GM13976 (cell line): ENCODE data around the gene GAB1.
A peak's percentile ranks its signal among the peaks of the same experiment; 100 is the strongest.

Experiments
- DNase-seq: peaks from one replicate; pipeline ENCODE4 v3.0.0; 2012; ENCODE audit warnings: low spot score
- CTCF ChIP-seq: IDR thresholded peaks from 2 replicates; pipeline ENCODE4 v1.5.1; 2012; ENCODE audit warnings: borderline replicate concordance, mild to moderate bottlenecking; ENCODE audit not compliant: insufficient read depth; ENCODE audit errors: extremely low read depth, missing control alignments, control extremely low read depth
- in situ Hi-C: fragments of 300-500 bp; cut with MboI; formaldehyde crosslinking; loops from one replicate; pipeline ENCODE4 v1.12.0; 2022; ENCODE audit warnings: low sequenced_read_pairs, mixed read lengths, inconsistent platforms; ENCODE audit not compliant: unreplicated experiment

Gene GAB1

GRCh38 chr4:143481361-143481760, 144.7 kb downstream of the GAB1 start:
- in situ Hi-C loops: loop anchor here (25.0 kb wide), 1 partner anchor 269 kb away; no protein-coding TSS in a partner anchor
- no peak for TF ChIP-seq CTCF
- DNase-seq: no peak

DNA sequence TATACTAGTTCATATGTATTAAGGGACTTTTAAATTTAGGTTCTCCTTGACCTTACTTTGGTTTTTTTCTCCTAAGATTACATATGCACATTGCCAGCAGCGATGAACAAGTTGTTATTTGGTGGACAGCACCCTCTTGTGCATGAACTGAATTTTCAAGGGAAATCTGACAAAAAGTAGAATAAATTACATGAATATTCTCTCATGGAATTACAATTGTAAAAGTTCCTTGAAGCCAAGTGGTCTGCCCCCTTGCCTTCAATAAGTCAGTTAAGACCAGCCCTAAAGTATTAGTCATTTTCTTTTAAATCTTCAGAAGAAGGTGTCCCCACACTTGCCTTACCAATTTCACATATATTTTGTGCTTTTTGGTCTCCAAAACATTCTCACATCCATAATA, 146.2 kb downstream of the GAB1 start:
- in situ Hi-C loops: loop anchor here (25.0 kb wide), 1 partner anchor 271 kb away; no protein-coding TSS in a partner anchor
- no peak for TF ChIP-seq CTCF
- peak; percentile 27 for DNase-seq

- TF ChIP-seq CTCF: no peak
- in situ Hi-C loops: loop anchor here (25.0 kb wide), 1 partner anchor 274 kb away; no protein-coding TSS in a partner anchor
These were observed 149.6 kb downstream of the GAB1 start for GRCh38 chr4:143486314-143486713.

GRCh38 chr4:143488687-143489086, 152.0 kb downstream of the GAB1 start:
- TF ChIP-seq CTCF: no peak
- in situ Hi-C loops: loop anchor here (25.0 kb wide), 1 partner anchor 276 kb away; no protein-coding TSS in a partner anchor

More at GRCh38 chr4:143486314-143486713, 149.6 kb downstream of the GAB1 start:
- no peak for DNase-seq

DNA sequence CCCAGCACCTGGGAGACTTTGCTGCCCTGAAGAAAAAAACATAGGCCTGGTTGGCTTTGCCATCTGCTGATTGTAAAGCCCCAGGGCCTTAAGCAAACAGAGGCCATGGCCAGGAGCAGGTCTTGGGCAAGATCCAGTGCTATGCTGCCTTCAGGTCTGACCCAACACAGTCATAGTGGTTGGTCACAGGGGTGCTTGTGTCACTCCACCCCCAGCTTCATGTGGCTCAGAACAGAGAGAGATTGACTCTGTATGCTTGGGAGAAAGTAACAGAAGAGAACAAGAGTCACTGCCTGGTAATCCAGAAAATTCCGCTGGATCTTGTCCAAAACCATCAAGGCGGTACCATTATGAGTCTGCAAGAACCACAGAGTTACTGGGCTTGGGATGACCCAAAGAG, 152.4 kb downstream of the GAB1 start:
- in situ Hi-C loops: loop anchor here (25.0 kb wide), 1 partner anchor 277 kb away; no protein-coding TSS in a partner anchor
- no peak for TF ChIP-seq CTCF

More at GRCh38 chr4:143488687-143489086, 152.0 kb downstream of the GAB1 start:
- no peak for DNase-seq

DNA sequence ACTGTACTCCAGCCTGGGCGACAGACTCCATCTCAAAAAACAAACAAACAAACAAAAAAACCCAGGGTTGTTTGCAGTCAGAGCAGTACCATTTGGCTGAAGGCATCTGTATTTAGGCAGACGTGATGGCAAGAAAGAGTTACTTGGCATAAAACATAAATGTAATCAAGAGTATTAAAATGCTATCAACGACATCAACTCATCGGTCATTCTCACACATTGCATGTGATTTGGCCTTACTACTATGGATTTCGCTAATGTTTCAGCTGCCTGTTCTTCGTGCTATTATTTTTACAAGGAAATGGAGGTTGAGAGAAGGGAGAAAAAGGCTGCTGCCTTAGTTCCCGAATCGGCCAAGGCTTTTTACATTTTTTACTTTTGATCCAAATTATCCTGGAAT, 161.3 kb downstream of the GAB1 start:
- no peak for TF ChIP-seq CTCF
- in situ Hi-C loops: loop anchor here (25.0 kb wide), 1 partner anchor 286 kb away; no protein-coding TSS in a partner anchor
- DNase-seq: no peak

More for the DNA sequence above, 152.4 kb downstream of the GAB1 start:
- DNase-seq: no peak
